GM19043 (cell line): ENCODE measurements around the gene ZNF708.
"Not testable (repeated sequence)": the region's sequence is repeated elsewhere in the genome, so short reads cannot be mapped to it uniquely, and the experiment has no call there.

ENCODE experiments used
- ATAC-seq: cut with Tn5 transposase; IDR thresholded peaks from one replicate; pipeline ENCODE4 v1.9.1; 2021; ENCODE audit warnings: low read depth; ENCODE audit not compliant: unreplicated experiment

ZNF708 gene

GRCh38 chr19:21260848-21261381, 68.3 kb downstream of the ZNF708 start:
- not testable (repeated sequence) for ATAC-seq

GRCh38 chr19:21260164-21260847, 68.9 kb downstream of the ZNF708 start:
- ATAC-seq: no peak

DNA sequence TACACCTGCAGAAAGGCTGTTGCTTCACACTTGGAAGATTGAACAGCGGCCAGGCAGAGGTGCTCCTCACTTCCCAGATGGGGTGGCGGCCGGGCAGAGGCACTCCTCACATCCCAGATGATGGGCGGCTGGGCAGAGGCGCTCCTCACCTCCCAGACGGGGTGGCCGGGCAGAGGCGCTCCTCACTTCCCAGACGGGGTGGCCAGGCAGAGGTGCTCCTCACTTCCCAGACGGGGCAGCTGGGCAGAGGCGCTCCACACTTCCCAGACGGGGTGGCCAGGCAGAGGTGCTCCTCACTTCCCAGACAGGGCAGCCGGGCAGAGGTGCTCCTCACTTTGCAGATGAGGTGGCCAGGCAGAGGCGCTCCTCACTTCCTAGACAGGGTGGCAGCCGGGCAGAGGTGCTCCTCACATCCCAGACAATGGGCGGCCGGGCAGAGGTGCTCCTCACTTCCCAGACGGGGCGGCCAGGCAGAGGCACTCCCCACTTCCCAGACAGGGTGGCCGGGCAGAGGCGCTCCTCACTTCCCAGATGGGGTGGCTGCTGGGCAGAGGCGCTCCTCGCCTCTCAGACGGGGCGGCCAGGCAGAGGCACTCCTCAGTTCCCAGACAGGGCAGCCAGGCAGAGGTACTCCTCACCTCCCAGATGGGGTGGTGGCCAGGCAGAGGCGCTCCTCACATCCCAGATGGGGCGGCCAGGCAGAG, 69.6 kb downstream of the ZNF708 start:
- ATAC-seq: not testable (repeated sequence)

DNA sequence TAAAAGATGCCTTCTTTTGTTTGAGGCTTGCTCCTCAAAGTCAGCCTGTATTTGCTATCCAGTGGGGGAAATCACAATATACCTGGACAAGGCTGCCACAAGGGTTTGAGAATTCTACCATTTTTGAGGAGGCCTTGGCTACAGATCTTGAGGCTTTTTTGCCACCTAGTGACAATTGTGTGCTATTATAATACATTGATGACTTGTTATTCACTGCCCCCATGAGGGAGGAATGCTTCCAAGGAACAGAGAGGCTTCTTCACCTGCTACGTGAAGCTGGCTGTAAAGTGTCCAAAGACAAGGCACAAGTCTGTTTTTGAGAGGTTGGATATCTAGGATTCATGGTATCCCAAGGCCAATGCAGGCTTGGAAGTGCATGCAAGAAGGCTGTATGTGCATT, 72.5 kb downstream of the ZNF708 start:
- ATAC-seq: no peak
